ENCODE results near the gene HSF2.

HSF2 gene, protein sequence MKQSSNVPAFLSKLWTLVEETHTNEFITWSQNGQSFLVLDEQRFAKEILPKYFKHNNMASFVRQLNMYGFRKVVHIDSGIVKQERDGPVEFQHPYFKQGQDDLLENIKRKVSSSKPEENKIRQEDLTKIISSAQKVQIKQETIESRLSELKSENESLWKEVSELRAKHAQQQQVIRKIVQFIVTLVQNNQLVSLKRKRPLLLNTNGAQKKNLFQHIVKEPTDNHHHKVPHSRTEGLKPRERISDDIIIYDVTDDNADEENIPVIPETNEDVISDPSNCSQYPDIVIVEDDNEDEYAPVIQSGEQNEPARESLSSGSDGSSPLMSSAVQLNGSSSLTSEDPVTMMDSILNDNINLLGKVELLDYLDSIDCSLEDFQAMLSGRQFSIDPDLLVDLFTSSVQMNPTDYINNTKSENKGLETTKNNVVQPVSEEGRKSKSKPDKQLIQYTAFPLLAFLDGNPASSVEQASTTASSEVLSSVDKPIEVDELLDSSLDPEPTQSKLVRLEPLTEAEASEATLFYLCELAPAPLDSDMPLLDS

DNA sequence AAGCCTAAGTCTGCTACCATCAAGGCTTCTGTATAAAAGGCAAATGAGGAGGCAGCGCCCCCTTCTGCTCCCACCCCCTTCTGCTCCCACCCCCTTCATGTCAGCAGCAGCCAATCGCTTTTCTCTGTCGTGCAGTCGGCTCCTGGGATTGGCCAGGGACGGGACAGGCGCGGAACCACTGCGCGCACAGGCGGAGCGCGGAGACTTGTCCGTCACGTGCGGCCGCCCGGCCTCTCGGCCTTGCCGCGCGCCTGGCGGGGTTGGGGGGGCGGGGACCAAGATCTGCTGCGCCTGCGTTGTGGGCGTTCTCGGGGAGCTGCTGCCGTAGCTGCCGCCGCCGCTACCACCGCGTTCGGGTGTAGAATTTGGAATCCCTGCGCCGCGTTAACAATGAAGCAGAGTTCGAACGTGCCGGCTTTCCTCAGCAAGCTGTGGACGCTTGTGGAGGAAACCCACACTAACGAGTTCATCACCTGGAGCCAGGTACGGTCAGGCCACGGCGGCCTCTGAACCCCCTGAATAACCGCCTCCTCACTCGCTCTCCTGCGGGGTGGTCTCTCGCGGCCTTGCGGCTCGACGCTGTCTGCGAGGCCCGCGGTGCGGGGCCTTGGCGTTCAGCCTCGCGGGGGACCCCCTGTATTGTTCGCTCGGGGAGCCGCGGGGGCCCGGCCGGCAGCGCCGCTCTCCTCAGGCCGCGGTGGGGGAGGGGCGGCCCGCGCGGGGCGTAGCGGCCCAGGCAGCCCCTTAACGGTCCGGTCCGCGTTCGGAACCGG, at the start of gene HSF2:
Gene HSF2 (plus strand): TSS at position 305 of the 773 bp plus-strand sequence. CDS start 86 bp downstream, at position 391.
- Mint-ChIP-seq H3K27ac (peak within 1 kb of the TSS; percentile 93), H3K4me3 (peak within 1 kb of the TSS; percentile 97), H3K4me1 (peaks cover 16% of the 10 kb centered on the region), H3K27me3 (no peaks in the 10 kb centered on the region), H3K36me3 (peaks cover 3% of the 10 kb centered on the region), H3K9me3 (no peaks in the 10 kb centered on the region)
- peak; percentile 72 to 89 for DNase-seq (ENCODE audit: low spot score in 2 of 2)
- ATAC-seq (ENCODE audit: low read depth): peak; percentile 97

DNA sequence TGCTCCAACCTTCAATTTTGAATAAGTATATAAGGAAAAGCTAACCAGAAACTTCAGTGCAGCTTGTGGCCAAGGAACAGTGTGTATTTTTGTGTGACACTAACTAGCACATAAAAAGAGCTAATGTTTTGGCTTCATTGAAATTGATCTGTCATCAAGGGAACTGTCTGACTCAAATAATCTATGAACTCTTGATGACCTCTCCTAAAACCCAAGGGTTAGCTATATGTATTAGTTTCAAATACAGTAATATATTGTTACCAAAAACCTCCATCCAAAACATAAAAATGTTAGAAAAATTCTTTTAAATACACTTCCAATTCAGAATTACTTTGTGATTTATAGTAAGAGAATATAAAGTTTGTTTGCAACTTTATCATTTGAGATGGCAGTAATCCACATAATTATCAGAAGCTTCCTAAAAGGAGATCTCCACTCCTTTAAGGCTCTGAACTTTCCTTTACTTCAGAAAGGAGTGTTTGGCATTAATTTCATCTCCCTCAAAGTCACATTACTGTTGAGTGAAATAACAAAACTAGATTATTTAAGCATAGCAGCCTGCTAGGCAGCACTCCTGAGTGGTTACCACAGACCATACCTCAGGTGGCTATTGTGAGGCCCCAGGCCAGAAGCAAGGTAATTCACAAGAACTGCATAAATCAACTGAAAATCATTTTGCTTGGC, 46.3 kb upstream of the HSF2 start:
- Mint-ChIP-seq H3K4me3 (no peak overlapping the region), H3K27ac (no peak overlapping the region), H3K36me3 (no peaks in the 10 kb centered on the region), H3K4me1 (no peaks in the 10 kb centered on the region), H3K27me3 (peaks cover 5% of the 10 kb centered on the region), H3K9me3 (no peaks in the 10 kb centered on the region)
- DNase-seq (ENCODE audit: low spot score in 2 of 2) (no peak), ATAC-seq (ENCODE audit: low read depth) (no peak)

DNA sequence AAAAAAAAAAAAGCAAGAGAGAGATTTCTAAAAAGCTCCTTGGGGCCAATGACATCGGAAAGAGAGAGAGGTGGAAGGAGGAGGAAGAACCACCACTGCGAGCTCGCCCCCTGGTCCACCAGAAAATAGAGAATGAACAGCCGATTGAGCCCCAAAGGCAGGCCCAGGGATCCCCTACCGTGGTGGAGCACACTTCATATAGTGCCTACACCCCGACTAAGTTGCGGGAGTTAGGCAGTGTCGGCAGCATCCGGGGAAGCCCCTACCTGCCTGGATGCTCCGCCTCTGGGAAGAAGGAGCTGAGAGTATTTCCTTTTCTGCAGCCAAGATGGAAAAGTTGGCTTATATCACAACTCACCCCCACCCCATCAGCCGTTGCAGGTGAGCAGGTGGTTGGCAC, 38.6 kb upstream of the HSF2 start:
- no peak overlapping the region for H3K4me3 Mint-ChIP-seq
- no peaks in the 10 kb centered on the region for H3K9me3 Mint-ChIP-seq
- no peak overlapping the region for H3K27ac Mint-ChIP-seq
- H3K27me3 Mint-ChIP-seq: no peaks in the 10 kb centered on the region
- ATAC-seq (ENCODE audit: low read depth) (no peak), DNase-seq (ENCODE audit: low spot score in 2 of 2) (no peak)
- no peaks in the 10 kb centered on the region for H3K36me3 Mint-ChIP-seq
- no peaks in the 10 kb centered on the region for H3K4me1 Mint-ChIP-seq

DNA sequence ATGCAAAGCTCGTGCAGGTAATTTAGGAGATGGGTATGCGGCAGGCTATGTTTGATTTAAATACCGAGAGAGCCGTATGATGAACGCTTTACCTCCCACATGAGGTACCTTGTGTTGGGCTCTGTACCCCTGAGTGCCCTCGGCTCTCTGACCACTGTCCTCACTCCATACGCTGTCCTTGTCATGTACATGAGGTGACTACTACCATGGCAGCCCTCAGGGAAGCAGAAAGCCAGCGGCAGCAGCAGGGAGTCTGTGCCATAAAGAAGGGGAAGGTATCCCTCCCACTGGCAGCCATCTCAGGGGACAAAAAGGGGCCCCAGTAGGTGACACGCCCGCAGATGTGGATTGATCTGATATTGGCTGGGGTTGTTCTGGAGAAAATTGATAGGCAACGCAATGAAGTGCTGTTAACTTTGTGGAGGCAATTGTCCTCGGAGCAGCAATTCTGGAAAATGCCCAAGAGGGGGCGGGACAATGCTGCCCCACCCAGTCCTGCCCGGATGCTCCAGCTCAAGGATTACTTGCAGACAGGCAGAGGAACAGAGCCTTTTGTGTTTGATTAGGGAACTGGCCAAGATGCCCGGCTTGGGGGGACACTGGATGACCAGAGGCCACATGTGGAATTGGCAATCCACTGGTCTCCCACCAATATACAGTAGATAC, 38.0 kb upstream of the HSF2 start:
- H3K27ac Mint-ChIP-seq: no peak overlapping the region
- H3K27me3 Mint-ChIP-seq: no peaks in the 10 kb centered on the region
- no peak for ATAC-seq (ENCODE audit: low read depth)
- H3K9me3 Mint-ChIP-seq: no peaks in the 10 kb centered on the region
- no peak overlapping the region for H3K4me3 Mint-ChIP-seq
- no peaks in the 10 kb centered on the region for H3K36me3 Mint-ChIP-seq
- no peaks in the 10 kb centered on the region for H3K4me1 Mint-ChIP-seq
- DNase-seq (ENCODE audit: low spot score in 2 of 2): no peak

DNA sequence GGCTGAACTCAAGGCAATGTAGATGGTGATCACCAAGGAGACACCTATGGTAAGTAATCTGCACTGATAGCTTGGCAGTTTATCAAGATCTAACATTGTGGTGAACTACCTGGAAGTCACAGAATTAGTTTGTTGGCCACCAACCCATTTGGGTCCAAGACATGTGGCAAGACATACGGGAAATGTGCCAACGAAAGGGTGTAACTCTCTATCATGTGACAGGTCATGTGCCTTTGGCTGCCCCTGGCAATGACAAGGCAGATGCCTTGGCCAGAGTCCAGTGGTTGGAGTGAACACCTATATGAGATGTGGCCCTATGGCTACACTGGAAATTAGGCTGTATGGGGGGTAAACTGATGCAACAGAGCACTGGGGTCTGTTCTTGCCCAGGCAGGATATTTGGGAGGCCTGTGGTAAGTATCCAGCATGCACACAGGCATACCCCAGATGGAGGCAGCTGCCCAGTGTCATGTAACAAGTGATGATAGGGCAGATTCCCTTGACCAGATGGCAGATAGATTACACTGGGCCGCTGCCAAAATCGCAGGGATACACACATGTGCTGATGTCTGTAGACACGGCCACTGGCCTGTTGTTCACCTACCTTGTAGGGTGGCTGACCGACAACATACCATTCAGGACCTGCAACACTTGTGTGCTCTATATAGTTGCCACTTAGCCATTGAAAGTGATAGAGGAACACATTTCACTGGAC, 35.5 kb upstream of the HSF2 start:
- no peak for ATAC-seq (ENCODE audit: low read depth)

DNA sequence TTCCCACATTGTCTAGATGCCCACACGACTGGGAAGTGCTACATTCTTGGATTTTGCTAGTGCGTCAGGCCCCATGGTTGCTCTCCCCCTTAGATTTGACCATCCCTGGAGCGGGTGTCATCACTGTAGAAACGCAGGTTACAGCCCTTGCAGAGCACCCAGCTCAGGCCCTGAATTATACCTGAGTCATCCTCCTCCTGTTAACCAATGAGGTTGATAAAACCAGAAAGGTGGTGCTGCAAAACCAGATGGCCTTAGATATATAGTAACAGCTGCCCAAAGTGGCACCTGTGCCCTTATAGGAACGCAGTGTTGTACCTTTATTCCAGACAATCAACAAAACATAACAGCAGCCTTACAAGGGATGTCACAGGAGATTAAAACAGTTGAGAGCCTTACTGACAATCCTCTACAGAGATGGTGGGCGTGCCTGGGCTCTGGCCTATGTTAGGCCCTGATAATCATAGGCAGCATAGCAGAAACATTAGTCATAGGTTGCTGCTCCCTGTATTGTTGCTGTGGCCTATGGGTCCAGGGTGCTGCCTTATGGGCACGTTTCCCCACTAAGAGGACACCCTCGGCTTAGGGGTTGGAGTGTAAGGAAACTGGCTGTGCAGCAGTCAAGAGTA, 33.6 kb upstream of the HSF2 start:
- DNase-seq (ENCODE audit: low spot score in 2 of 2) (no peak), ATAC-seq (ENCODE audit: low read depth) (no peak)
- Mint-ChIP-seq H3K4me3 (no peak overlapping the region), H3K4me1 (no peaks in the 10 kb centered on the region), H3K27me3 (peaks cover 2% of the 10 kb centered on the region), H3K27ac (no peak overlapping the region), H3K9me3 (no peaks in the 10 kb centered on the region), H3K36me3 (no peaks in the 10 kb centered on the region)

More for the DNA sequence above, 35.5 kb upstream of the HSF2 start:
- Mint-ChIP-seq H3K27me3 (no peaks in the 10 kb centered on the region), H3K36me3 (no peaks in the 10 kb centered on the region), H3K27ac (no peak overlapping the region), H3K4me1 (no peaks in the 10 kb centered on the region), H3K9me3 (no peaks in the 10 kb centered on the region), H3K4me3 (no peak overlapping the region)
- no peak for DNase-seq (ENCODE audit: low spot score in 2 of 2)

DNA sequence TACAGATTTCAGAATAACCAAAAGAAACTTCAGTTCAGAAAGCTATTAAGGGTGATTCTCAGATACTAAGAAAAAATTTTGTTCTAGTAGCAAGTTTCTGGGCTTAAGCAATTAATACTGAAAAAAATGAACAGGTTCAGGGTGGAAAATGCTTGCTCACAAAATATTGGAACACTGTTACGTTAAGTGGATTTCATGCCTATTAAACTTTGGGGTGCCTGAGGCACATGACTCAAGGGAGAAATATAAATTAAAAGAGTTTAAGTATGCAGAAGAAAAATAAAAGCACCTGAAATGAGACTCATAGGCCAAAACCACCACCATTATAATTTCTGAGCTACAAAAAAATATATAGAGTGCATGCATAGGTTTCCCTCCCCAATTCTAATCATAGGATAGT, 32.3 kb upstream of the HSF2 start:
- DNase-seq (ENCODE audit: low spot score in 2 of 2) (no peak), ATAC-seq (ENCODE audit: low read depth) (no peak)
- Mint-ChIP-seq H3K27me3 (peaks cover 2% of the 10 kb centered on the region), H3K4me3 (no peak overlapping the region), H3K36me3 (no peaks in the 10 kb centered on the region), H3K4me1 (no peaks in the 10 kb centered on the region), H3K27ac (no peak overlapping the region), H3K9me3 (no peaks in the 10 kb centered on the region)

DNA sequence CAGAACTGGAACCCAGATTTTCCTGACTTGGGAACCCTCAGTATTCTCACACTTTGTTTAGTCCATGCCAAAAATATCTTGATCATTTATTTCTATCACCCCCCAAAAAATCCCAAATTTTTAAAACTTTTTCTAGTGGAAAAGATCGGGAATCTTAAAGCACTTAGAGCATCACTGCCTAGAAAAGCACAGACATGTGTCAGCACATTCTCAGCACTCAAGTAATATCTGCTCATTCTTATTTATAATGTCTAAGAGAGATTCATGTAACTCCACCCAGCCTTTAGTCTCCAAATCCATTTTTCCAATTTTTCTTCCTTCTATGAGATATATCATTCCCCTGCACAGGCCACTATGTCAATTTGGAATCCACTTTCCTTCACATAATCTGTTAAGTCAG, 29.9 kb upstream of the HSF2 start:
- Mint-ChIP-seq H3K27me3 (peaks cover 6% of the 10 kb centered on the region), H3K4me3 (no peak overlapping the region)
- no peak for DNase-seq (ENCODE audit: low spot score in 2 of 2)

DNA sequence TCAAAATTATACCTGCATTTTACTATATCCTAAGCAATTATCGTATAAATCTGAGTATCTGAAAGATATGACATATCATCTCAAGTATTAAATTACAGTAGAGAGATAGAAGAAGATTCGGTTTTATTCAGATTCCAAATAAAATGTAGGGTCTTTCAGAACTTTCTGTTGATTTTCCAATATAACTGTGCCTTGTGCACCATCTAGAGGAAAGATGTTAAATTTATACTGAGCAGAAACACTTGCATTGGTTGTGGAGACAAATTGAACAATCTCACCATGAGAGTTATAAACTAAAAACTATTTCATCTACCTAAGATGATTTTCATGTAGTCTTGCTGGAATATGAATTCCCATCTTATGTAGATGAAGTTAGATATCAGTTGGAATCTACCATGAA, 26.8 kb upstream of the HSF2 start:
- Mint-ChIP-seq H3K4me1 (peaks cover 7% of the 10 kb centered on the region), H3K36me3 (no peaks in the 10 kb centered on the region), H3K4me3 (no peak overlapping the region), H3K27ac (no peak overlapping the region), H3K27me3 (peaks cover 9% of the 10 kb centered on the region), H3K9me3 (no peaks in the 10 kb centered on the region)
- no peak for DNase-seq (ENCODE audit: low spot score in 2 of 2)
- ATAC-seq (ENCODE audit: low read depth): no peak

More for the DNA sequence above, 29.9 kb upstream of the HSF2 start:
- H3K9me3 Mint-ChIP-seq: no peaks in the 10 kb centered on the region
- no peaks in the 10 kb centered on the region for H3K4me1 Mint-ChIP-seq
- no peak overlapping the region for H3K27ac Mint-ChIP-seq
- H3K36me3 Mint-ChIP-seq: no peaks in the 10 kb centered on the region
- no peak for ATAC-seq (ENCODE audit: low read depth)

DNA sequence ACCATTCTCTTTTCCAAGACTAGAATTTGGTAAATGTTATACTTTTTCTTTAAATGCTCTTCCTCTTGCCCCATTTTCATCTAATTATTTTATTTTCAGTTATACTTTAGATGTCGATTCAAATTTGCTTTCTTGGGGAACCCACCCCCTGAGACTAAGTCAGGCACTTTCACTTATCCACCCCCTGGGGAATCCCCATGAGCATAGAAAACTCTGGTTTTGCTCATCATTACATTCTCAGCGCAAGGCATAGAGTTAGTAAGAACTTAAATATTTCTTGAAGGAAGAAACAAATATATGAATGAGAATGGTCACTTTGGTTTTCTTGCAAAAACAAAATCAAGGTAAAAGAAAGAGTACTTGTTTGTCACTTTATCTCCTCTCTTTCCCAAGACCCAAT, 25.1 kb upstream of the HSF2 start:
- ATAC-seq (ENCODE audit: low read depth) (no peak), DNase-seq (ENCODE audit: low spot score in 2 of 2) (no peak)
- no peak overlapping the region for H3K27ac Mint-ChIP-seq
- H3K4me1 Mint-ChIP-seq: peaks cover 7% of the 10 kb centered on the region
- H3K4me3 Mint-ChIP-seq: no peak overlapping the region
- no peaks in the 10 kb centered on the region for H3K36me3 Mint-ChIP-seq
- no peaks in the 10 kb centered on the region for H3K9me3 Mint-ChIP-seq
- H3K27me3 Mint-ChIP-seq: peaks cover 9% of the 10 kb centered on the region

DNA sequence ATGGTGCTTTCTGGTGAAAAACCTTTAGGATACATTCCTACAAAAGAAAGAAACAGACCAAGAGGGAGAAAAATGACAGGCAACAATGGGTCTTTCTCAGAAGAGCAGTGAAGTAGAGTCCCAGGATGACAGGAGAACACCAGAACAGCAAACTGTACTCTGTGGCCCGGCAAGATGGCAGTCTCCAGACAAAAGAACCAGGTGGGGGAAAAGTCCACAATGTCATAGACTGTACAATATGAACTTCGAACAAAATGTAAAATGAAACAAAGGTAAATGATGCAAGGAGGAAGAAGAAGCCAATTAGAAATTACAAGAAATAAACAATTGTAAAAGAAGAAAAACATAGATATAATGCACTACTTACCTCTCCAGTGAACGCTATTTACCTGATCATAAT, 23.2 kb upstream of the HSF2 start:
- no peak overlapping the region for H3K27ac Mint-ChIP-seq
- ATAC-seq (ENCODE audit: low read depth) (no peak), DNase-seq (ENCODE audit: low spot score in 2 of 2) (no peak)
- H3K4me1 Mint-ChIP-seq: peaks cover 7% of the 10 kb centered on the region
- H3K36me3 Mint-ChIP-seq: no peaks in the 10 kb centered on the region
- peaks cover 7% of the 10 kb centered on the region for H3K27me3 Mint-ChIP-seq
- no peaks in the 10 kb centered on the region for H3K9me3 Mint-ChIP-seq
- H3K4me3 Mint-ChIP-seq: peak overlapping the region; percentile 35

DNA sequence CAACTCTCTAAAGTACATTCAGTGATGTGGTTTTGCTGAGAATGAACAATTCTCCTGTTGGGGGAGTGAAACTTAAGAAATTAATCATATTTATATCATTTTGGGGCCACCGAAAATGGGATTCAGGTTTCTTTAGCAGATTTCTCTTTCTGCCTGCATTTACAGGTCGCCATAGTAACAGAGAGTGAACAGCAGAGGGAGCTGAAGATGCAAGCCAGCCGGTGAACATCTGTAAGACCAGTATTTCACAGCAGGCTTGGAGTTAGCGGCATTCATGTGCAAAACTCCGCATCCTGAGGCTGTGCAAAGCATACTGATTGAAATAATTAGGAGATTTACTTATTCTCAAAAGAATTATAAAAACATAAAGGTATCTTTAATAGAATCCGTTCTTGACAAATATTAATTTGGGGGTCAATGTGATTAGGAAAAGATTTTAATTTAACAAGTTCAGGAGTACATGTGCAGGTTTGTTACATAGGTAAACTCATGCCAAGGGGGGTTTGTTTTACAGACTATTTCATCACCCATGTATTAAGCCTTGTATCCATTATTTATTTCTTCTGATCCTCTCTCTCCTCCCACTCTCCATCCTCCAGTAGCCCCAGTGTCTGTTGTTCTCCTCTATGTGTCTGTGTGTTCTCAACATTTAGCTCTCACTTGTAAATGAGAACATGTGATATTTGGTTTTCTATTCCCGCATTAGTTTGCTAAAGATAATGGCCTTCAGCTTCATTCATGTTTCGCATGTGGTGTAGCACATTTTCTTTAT, 17.8 kb upstream of the HSF2 start:
- Mint-ChIP-seq H3K9me3 (no peaks in the 10 kb centered on the region), H3K27ac (no peak overlapping the region), H3K4me3 (no peak overlapping the region), H3K27me3 (peaks cover 6% of the 10 kb centered on the region), H3K36me3 (no peaks in the 10 kb centered on the region), H3K4me1 (peaks cover 6% of the 10 kb centered on the region)
- peak; percentile 95 for ATAC-seq (ENCODE audit: low read depth)
- DNase-seq (ENCODE audit: low spot score in 2 of 2): peak; percentile 31 to 32
